Embryonic facial prominence (tissue), 1 donor: Measurements from ENCODE around the gene ZNF398.
"Not testable (repeated sequence)": the region's sequence is repeated elsewhere in the genome, so short reads cannot be mapped to it uniquely, and the experiment has no call there.

Experiments used
- DNase-seq: peaks from one replicate; pipeline ENCODE4 v3.0.0-alpha.2; 2016; ENCODE audit errors: extremely low spot score

The ZNF398 gene

GRCh38 chr7:149226366-149226765, 79.1 kb downstream of the ZNF398 start:
- DNase-seq = not testable (repeated sequence)

- DNase-seq = no peak
These were observed 79.7 kb downstream of the ZNF398 start for GRCh38 chr7:149226840-149227494.

GRCh38 chr7:149228831-149229471, 81.7 kb downstream of the ZNF398 start:
- no peak for DNase-seq

- no peak for DNase-seq
These were observed 82.3 kb downstream of the ZNF398 start for GRCh38 chr7:149229526-149229925.

GRCh38 chr7:149232362-149232761, 85.1 kb downstream of the ZNF398 start:
- DNase-seq = no peak
